ENCODE results near the gene CEP19.

Gene CEP19

GRCh38 chr3:196707566-196707965 is 4.5 kb downstream of the CEP19 start:
- no peak for DNase-seq

- DNase-seq = no peak
Measured at GRCh38 chr3:196706731-196707130, 5.3 kb downstream of the CEP19 start.

GRCh38 chr3:196706327-196706726 is 5.7 kb downstream of the CEP19 start:
- no peak for DNase-seq

GRCh38 chr3:196700801-196701200 is 11.2 kb downstream of the CEP19 start:
- DNase-seq = no peak

GRCh38 chr3:196699749-196700148 is 12.3 kb downstream of the CEP19 start:
- DNase-seq = no peak

- DNase-seq = no peak
Measured at GRCh38 chr3:196697270-196697669, 14.8 kb downstream of the CEP19 start.

GRCh38 chr3:196695849-196696226 is 16.2 kb downstream of the CEP19 start:
- DNase-seq = no peak

- no peak for DNase-seq
Measured at GRCh38 chr3:196694941-196695848, 16.9 kb downstream of the CEP19 start.

GRCh38 chr3:196694202-196694638 is 17.8 kb downstream of the CEP19 start:
- DNase-seq = peak; percentile 15

- DNase-seq = no peak
Measured at GRCh38 chr3:196691386-196691785, 20.7 kb downstream of the CEP19 start.

- DNase-seq = no peak
Measured at GRCh38 chr3:196689941-196690660, 21.9 kb downstream of the CEP19 start.

- no peak for DNase-seq
Measured at GRCh38 chr3:196688349-196688748, 23.7 kb downstream of the CEP19 start.

- DNase-seq = no peak
Measured at GRCh38 chr3:196686436-196686835, 25.6 kb downstream of the CEP19 start.

- peak; percentile 76 for DNase-seq
Measured at GRCh38 chr3:196684548-196685407, 27.3 kb downstream of the CEP19 start.

- no peak for DNase-seq
Measured at GRCh38 chr3:196677931-196678330, 34.1 kb downstream of the CEP19 start.

GRCh38 chr3:196677353-196677752 is 34.7 kb downstream of the CEP19 start:
- DNase-seq = no peak

GRCh38 chr3:196673632-196674031 is 38.4 kb downstream of the CEP19 start:
- DNase-seq = no peak

- no peak for DNase-seq
Measured at GRCh38 chr3:196670339-196670738, 41.7 kb downstream of the CEP19 start.

- no peak for DNase-seq
Measured at GRCh38 chr3:196667056-196667825, 44.8 kb downstream of the CEP19 start.

- DNase-seq = no peak
Measured at GRCh38 chr3:196666001-196666867, 45.8 kb downstream of the CEP19 start.
